Spinal cord (tissue), 10 donors: Measurements from ENCODE around the gene USF1. TPM values are rescaled to one million over a fixed set of nuclear protein-coding genes. Genes with fewer than 3 reads are reported as not detected.
A peak's percentile ranks its signal among the peaks of the same experiment; 100 is the strongest.
"Not testable (repeated sequence)": the region's sequence is repeated elsewhere in the genome, so short reads cannot be mapped to it uniquely, and the experiment has no call there.

Experiments used
- DNase-seq, 6 donors: peaks; one replicate each; pipeline versions ENCODE4 v3.0.0 to v3.0.0-alpha.2; 2013 to 2015; ENCODE audit warnings: low spot score in 6 of 6, low read depth in 4 of 6
- H3K27ac ChIP-seq: one replicate; pipeline ENCODE4 v1.5.1; 2013; ENCODE audit warnings: low read depth, low read length, control low read depth
- H3K27me3 ChIP-seq: one replicate; pipeline ENCODE4 v1.6.1; 2013; ENCODE audit warnings: low read length; ENCODE audit not compliant: control insufficient read depth, insufficient read depth
- H3K36me3 ChIP-seq: one replicate; pipeline ENCODE4 v1.6.1; 2013; ENCODE audit warnings: low read length; ENCODE audit not compliant: control insufficient read depth, insufficient read depth
- H3K4me1 ChIP-seq: one replicate; pipeline ENCODE4 v1.6.1; 2013; ENCODE audit warnings: low read length; ENCODE audit not compliant: control insufficient read depth, insufficient read depth
- H3K4me3 ChIP-seq: one replicate; pipeline ENCODE4 v1.5.1; 2013; ENCODE audit warnings: low read depth, low read length, control low read depth
- H3K9me3 ChIP-seq: one replicate; pipeline ENCODE4 v1.6.1; 2013; ENCODE audit warnings: low read length; ENCODE audit not compliant: control insufficient read depth, insufficient read depth
- WGBS: methylation state at CpG from one replicate; pipeline ENCODE4 v1.1.5; 2013; ENCODE audit warnings: missing lambda C conversion rate; ENCODE audit not compliant: insufficient coverage; 5-methylcytosine and 5-hydroxymethylcytosine counted together
- polyA plus RNA-seq, 2 donors: library from polyadenylated mRNA; unstranded; fragments of 120-200 nt; gene quantifications; one replicate each; pipeline ENCODE4 v1.2.1, GENCODE V29; 2013; ENCODE audit not compliant: insufficient read length in 2 of 2
- total RNA-seq, 2 donors: library from RNA; depleted of rRNA in 1 of 2; stranded (reverse); fragments of 120-200 nt in 1 of 2; fragments of >200 nt in 1 of 2; gene quantifications; one replicate each; pipeline versions ENCODE4 v1.2.3 to v1.2.4, GENCODE V29; 2013 to 2014
- donor health status: healthy.

Gene USF1
- total and polyA plus RNA-seq, 4 donors = 67.1 to 93.7 (median 83.2) TPM

GRCh38 chr1:161021165-161021969 lies 24.4 kb downstream of the USF1 start:
- Histone ChIP-seq H3K27ac (no peak overlapping the region), H3K27me3 (peaks cover 33% of the 10 kb centered on the region), H3K36me3 (no peaks in the 10 kb centered on the region), H3K9me3 (no peaks in the 10 kb centered on the region), H3K4me3 (peak overlapping the region; percentile 51), H3K4me1 (peaks cover 18% of the 10 kb centered on the region)
- 14% methylated on average over 31 of the region's 34 CpGs for whole genome bisulfite sequencing
- peak in 3 of 6 donors; percentile 21 to 85 (median 82) for DNase-seq

DNA sequence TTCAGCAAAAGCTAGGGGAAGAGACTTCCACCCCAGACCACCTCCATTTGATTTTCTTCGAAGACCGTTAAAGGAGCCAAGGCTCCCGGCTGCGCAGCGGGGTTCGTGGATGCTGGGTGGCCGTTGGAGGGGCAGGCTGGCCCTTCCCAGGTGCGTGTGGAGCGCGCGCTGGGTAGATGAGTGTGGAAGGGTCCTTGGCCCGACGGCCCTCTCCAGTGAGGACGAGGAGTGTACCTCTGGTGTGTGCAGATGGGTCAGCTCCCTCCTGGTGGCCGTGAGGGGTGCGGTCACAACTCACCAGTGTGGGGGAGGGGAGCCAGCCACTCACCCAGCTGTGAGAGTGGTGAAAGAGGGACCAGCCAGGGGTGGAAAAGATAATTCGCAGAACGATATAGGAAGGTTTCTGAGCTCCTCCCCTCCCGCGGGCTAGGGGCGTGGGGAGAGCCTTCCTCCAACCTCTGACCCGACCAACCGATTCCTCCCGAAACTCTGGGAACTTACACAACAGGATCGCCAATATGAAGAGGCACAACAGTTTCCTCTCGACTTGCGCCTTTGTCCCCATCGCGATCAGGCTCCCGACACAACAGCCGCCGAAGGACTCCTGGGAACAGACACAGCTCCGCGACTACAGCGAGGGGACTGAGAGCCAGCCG lies 25.1 kb downstream of the USF1 start, which contains the start of gene F11R:
TSS of gene F11R (minus strand) at position 644 of the 656 bp plus-strand sequence. CDS start at position 565, 79 bp downstream.
- DNase-seq = no peak
- under 1% methylated on average over 36 of the region's 36 CpGs for WGBS
- Histone ChIP-seq H3K27me3 (peaks cover 33% of the 10 kb centered on the region), H3K4me3 (peak within 1 kb of the TSS; percentile 51), H3K36me3 (no peaks in the 10 kb centered on the region), H3K27ac (peak within 1 kb of the TSS; percentile 54), H3K4me1 (peaks cover 18% of the 10 kb centered on the region), H3K9me3 (no peaks in the 10 kb centered on the region)

- Histone ChIP-seq H3K4me1 (peaks cover 18% of the 10 kb centered on the region), H3K27ac (peak overlapping the region; percentile 54), H3K27me3 (peaks cover 33% of the 10 kb centered on the region), H3K36me3 (no peaks in the 10 kb centered on the region), H3K9me3 (no peaks in the 10 kb centered on the region), H3K4me3 (peak overlapping the region; percentile 51)
- 9% methylated on average over 10 of the region's 10 CpGs for WGBS
- peak in 2 of 6 donors; percentile 9 to 22 for DNase-seq
Measured at GRCh38 chr1:161019751-161020495, 25.9 kb downstream of the USF1 start.

GRCh38 chr1:161019111-161019660 lies 26.6 kb downstream of the USF1 start:
- not testable (repeated sequence) for H3K36me3 ChIP-seq, H3K4me3 ChIP-seq, H3K9me3 ChIP-seq, DNase-seq, H3K27ac ChIP-seq
- 91% methylated on average over 12 of the region's 15 CpGs for WGBS
- Histone ChIP-seq H3K4me1 (peaks cover 18% of the 10 kb centered on the region), H3K27me3 (peaks cover 33% of the 10 kb centered on the region)

DNA sequence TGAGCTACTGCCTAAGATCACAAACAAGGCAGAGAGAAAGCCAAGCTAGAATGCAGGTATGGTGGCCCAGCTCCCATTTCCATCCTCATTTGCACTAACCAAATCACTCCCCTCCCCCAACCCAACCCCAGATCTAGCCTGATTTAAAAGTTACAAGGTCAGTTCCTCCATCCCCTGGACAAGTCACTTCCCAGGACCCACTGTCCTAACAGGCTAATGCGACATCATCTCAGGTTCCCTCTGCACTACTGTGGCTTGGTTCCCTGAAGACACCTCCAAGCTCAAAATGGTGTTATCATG lies 27.2 kb downstream of the USF1 start:
- Histone ChIP-seq H3K4me3 (no peak overlapping the region), H3K27ac (no peak overlapping the region), H3K9me3 (no peaks in the 10 kb centered on the region), H3K27me3 (peaks cover 33% of the 10 kb centered on the region), H3K4me1 (peaks cover 20% of the 10 kb centered on the region), H3K36me3 (no peaks in the 10 kb centered on the region)
- no peak for DNase-seq
- no CpG with 5 or more reads among the region's 1 CpG for WGBS

- no peaks in the 10 kb centered on the region for H3K36me3 ChIP-seq
- no peak for DNase-seq
- H3K27me3 ChIP-seq = peaks cover 33% of the 10 kb centered on the region
- peaks cover 21% of the 10 kb centered on the region for H3K4me1 ChIP-seq
- WGBS = 79% methylated on average over 4 of the region's 5 CpGs
- H3K27ac ChIP-seq = no peak overlapping the region
- H3K4me3 ChIP-seq = no peak overlapping the region
- H3K9me3 ChIP-seq = no peaks in the 10 kb centered on the region
Measured at GRCh38 chr1:161017756-161018630, 27.8 kb downstream of the USF1 start.

DNA sequence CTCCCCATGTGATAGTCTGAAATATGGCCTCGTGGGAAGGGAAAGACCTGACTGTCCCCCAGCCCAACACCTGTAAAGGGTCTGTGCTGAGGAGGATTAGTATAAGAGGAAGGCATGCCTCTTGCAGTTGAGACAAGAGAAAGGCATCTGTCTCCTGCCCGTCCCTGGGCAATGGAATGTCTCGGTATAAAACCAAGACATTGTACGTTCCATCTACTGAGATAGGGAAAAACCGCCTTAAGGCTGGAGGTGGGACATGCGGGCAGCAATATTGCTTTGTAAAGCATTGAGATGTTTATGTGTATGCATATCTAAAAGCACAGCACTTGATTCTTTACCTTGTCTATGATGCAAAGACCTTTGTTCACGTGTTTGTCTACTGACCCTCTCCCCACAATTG lies 28.6 kb downstream of the USF1 start:
- no CpG with 5 or more reads among the region's 7 CpGs for WGBS
- H3K9me3 ChIP-seq, DNase-seq, H3K4me3 ChIP-seq, H3K36me3 ChIP-seq, H3K27ac ChIP-seq: not testable (repeated sequence)
- Histone ChIP-seq H3K4me1 (peaks cover 21% of the 10 kb centered on the region), H3K27me3 (peaks cover 31% of the 10 kb centered on the region)

DNA sequence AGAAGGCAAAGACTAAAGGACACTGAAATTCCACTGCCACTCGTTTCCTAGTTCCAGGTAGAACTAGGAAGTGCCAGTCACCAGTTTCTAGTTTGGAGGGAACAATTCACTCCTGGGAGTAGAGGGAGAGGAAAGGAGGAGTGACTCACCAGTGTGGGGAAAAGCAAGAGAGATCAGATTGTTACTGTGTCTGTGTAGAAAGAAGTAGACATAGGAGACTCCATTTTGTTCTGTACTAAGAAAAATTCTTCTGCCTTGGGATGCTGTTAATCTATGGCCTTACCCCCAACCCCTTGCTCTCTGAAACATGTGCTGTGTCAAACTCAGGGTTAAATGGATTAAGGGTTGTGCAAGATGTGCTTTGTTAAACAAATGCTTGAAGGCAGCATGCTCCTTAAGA lies 29.1 kb downstream of the USF1 start:
- Histone ChIP-seq H3K4me1 (peaks cover 20% of the 10 kb centered on the region), H3K27me3 (peaks cover 28% of the 10 kb centered on the region)
- not testable (repeated sequence) for H3K9me3 ChIP-seq, H3K36me3 ChIP-seq, H3K4me3 ChIP-seq, DNase-seq, H3K27ac ChIP-seq
- no CpG with 5 or more reads among the region's 1 CpG for whole genome bisulfite sequencing
